Ovary (tissue), 9 donors: ENCODE measurements around the gene PAPOLA. TPM values are rescaled to one million over a fixed set of nuclear protein-coding genes. Genes with fewer than 3 reads are reported as not detected.

Experiments used
- DNase-seq, 5 donors: peaks; one replicate each; pipeline ENCODE4 v3.0.0-alpha.2; 2019 to 2020
- H3K27ac ChIP-seq, 2 donors: fragments of 200-600 bp; one replicate each; pipeline versions ENCODE4 v1.5.1 to v1.8.0; 2019 to 2022
- H3K27me3 ChIP-seq: fragments of 200-600 bp; one replicate; pipeline ENCODE4 v1.8.0; 2022
- H3K36me3 ChIP-seq: fragments of 200-600 bp; sonication (generic); one replicate; pipeline ENCODE4 v1.5.1; 2019
- H3K4me1 ChIP-seq: one replicate; pipeline ENCODE4 v1.8.1; 2013; ENCODE audit warnings: mild to moderate bottlenecking, moderate library complexity; ENCODE audit not compliant: insufficient read depth
- H3K4me3 ChIP-seq: fragments of 200-600 bp; sonication (generic); one replicate; pipeline ENCODE4 v1.5.1; 2017
- H3K9me3 ChIP-seq, 2 donors: fragments of 200-600 bp in 1 of 2; sonication (generic) in 1 of 2; one replicate each; pipeline versions ENCODE4 v1.5.1 to v1.8.1; 2013 to 2019; ENCODE audit warnings: mild to moderate bottlenecking in 1 of 2, moderate library complexity in 1 of 2
- CTCF ChIP-seq, 3 donors: fragments of 450-650 bp in 2 of 3; fragments of 200-600 bp in 1 of 3; IDR thresholded peaks; one replicate each; pipeline versions ENCODE4 v1.5.1 to v1.8.0; 2016 to 2022; ENCODE audit warnings: antibody characterized with exemption in 3 of 3, mild to moderate bottlenecking in 1 of 3
- EP300 ChIP-seq: sonication (generic); formaldehyde crosslinking; IDR thresholded peaks from one replicate; pipeline ENCODE4 v1.6.1; 2017; ENCODE audit warnings: antibody characterized with exemption
- POLR2A ChIP-seq: fragments of 450-650 bp; IDR thresholded peaks from one replicate; pipeline ENCODE4 v1.6.1; 2017; ENCODE audit warnings: antibody characterized with exemption, mild to moderate bottlenecking, moderate library complexity
- WGBS, 3 donors: extraction: QIAGEN DNeasy Blood & Tissue Kit in 1 of 3; methylation state at CpG; one replicate each; pipeline versions ENCODE4 v1.1.5 to v1.1.7; 2013 to 2017; 5-methylcytosine and 5-hydroxymethylcytosine counted together
- intact Hi-C, 4 donors: fragments of 100-400 bp; cut with DNase I; formaldehyde crosslinking; loops; one replicate each; pipeline versions ENCODE4 v1.11.0 to v1.15.1; 2022 to 2023
- polyA plus RNA-seq, 2 donors: library from polyadenylated mRNA; stranded (reverse); fragments of 200-250 nt in 1 of 2; fragments of 350-450 nt in 1 of 2; fragmentation: Illumina TruSeq in 1 of 2; extraction: RNeasy Lipid Tissue Mini Kit (QIAGEN cat#74804) in 1 of 2; gene quantifications; one replicate each; pipeline ENCODE4 v1.2.3, GENCODE V29; 2013 to 2014
- total RNA-seq, 7 donors: library from RNA; depleted of rRNA in 2 of 7; stranded (reverse); fragments of >200 nt in 2 of 7; fragmentation: NEBNext Ultra II Directional in 3 of 7; extraction: Animal tissue kit (Norgen Biotek cat#: 25700) in 3 of 7; gene quantifications; one replicate each; pipeline versions ENCODE4 v1.1.0 to v1.2.4, GENCODE V29; 2016 to 2023
- donor health status: DM: no; HTN: no; CAD: no; lungs with moderate emphysema.
- donor health status: DM: no; HTN: no; CAD: no.
- donor health status: Bipolar disorder and iron deficiency.
- donor health status: DM: yes; HTN: yes; CAD: no.
- donor health status: DM: no; HTN: no; CAD: no.
- donor health status: DM: yes; HTN: yes; CAD: no.

PAPOLA gene
- total and polyA plus RNA-seq, 9 donors, result 68.5 to 187 (median 149) TPM

GRCh38 chr14:96511146-96511545 lies 9.0 kb downstream of the PAPOLA start:
- Histone ChIP-seq H3K9me3 (no peaks in the 10 kb centered on the region), H3K36me3 (no peaks in the 10 kb centered on the region), H3K27me3 (no peaks in the 10 kb centered on the region), H3K4me1 (peaks cover 15% of the 10 kb centered on the region), H3K27ac (no peak overlapping the region), H3K4me3 (no peak overlapping the region)
- no peak for DNase-seq
- intact Hi-C loops, result no loop called here
- TF ChIP-seq EP300 (no peak), POLR2A (no peak), CTCF (IDR thresholded peaks at IDR 0.05) (no peak)
- WGBS, 3 donors, result 79 to 88% (median 83%) methylated on average over 7 of the region's 7 CpGs

- Histone ChIP-seq H3K4me3 (no peak overlapping the region), H3K9me3 (no peaks in the 10 kb centered on the region), H3K36me3 (no peaks in the 10 kb centered on the region), H3K4me1 (peaks cover 17% of the 10 kb centered on the region), H3K27ac (no peak overlapping the region), H3K27me3 (no peaks in the 10 kb centered on the region)
- 63 to 76% (median 72%) methylated on average over 1 of the region's 1 CpG for WGBS, 3 donors
- DNase-seq, result no peak
- intact Hi-C loops, result no loop called here
- TF ChIP-seq EP300, result no peak
- TF ChIP-seq POLR2A, result no peak
- TF ChIP-seq CTCF (IDR thresholded peaks at IDR 0.05), result no peak
These were observed 9.5 kb downstream of the PAPOLA start for GRCh38 chr14:96511667-96512066.

GRCh38 chr14:96512122-96512521 lies 9.9 kb downstream of the PAPOLA start:
- intact Hi-C loops, result no loop called here
- 61 to 78% (median 78%) methylated on average over 2 of the region's 2 CpGs for WGBS, 3 donors

GRCh38 chr14:96512602-96513397 lies 10.6 kb downstream of the PAPOLA start:
- H3K4me1 ChIP-seq, result peaks cover 15% of the 10 kb centered on the region
- intact Hi-C loops, result no loop called here
- no peak overlapping the region for H3K4me3 ChIP-seq
- WGBS, 3 donors, result 84 to 87% (median 86%) methylated on average over 5 of the region's 5 CpGs
- no peaks in the 10 kb centered on the region for H3K27me3 ChIP-seq
- no peaks in the 10 kb centered on the region for H3K9me3 ChIP-seq
- TF ChIP-seq EP300 (no peak), CTCF (IDR thresholded peaks at IDR 0.05) (no peak), POLR2A (no peak)
- H3K27ac ChIP-seq, result no peak overlapping the region
- H3K36me3 ChIP-seq, result no peaks in the 10 kb centered on the region
- DNase-seq, result no peak

More at GRCh38 chr14:96512122-96512521, 9.9 kb downstream of the PAPOLA start:
- no peak overlapping the region for H3K27ac ChIP-seq
- H3K4me1 ChIP-seq, result peaks cover 17% of the 10 kb centered on the region
- no peaks in the 10 kb centered on the region for H3K36me3 ChIP-seq
- TF ChIP-seq POLR2A (no peak), EP300 (no peak), CTCF (IDR thresholded peaks at IDR 0.05) (no peak)
- H3K9me3 ChIP-seq, result no peaks in the 10 kb centered on the region
- DNase-seq, result no peak
- H3K27me3 ChIP-seq, result no peaks in the 10 kb centered on the region
- H3K4me3 ChIP-seq, result no peak overlapping the region
